RKO (cell line): ENCODE results near the gene AFF2.

Experiments
- DNase-seq: peaks from one replicate; pipeline ENCODE4 v3.0.0-alpha.2; 2016; ENCODE audit warnings: low spot score

The AFF2 gene

GRCh38 chrX:148536961-148537360 lies 36.5 kb downstream of the AFF2 start:
- no peak for DNase-seq

DNA sequence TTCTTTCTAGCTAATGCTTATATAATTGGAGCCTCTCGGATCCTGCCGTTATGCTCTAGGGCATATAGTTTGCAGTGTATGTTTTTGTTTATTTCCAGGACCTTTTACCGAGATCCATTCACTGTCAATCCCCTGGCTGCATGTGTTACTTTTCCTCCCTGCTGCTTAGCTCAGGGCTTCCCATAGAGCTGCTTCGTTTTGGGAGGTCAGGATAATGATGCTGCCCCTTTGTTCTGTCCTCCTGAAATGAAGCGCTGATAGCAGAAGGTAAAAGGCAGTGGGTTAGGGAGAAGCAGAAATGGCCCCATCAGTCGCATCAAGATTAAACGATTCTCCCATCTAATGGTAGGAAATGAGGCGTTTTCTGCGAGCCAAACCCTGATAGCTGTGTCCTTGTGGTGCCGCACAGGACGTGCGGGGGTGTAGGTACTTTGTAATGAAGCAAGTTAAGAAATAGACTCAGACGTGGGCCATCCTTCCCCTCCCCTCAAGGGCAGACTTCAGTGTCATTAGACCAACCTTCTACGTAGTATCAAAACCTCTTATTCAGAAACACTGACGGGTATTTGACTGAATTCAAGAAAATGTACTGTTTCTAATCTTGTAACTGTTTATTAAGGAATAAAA lies 37.3 kb downstream of the AFF2 start:
- DNase-seq = no peak

DNA sequence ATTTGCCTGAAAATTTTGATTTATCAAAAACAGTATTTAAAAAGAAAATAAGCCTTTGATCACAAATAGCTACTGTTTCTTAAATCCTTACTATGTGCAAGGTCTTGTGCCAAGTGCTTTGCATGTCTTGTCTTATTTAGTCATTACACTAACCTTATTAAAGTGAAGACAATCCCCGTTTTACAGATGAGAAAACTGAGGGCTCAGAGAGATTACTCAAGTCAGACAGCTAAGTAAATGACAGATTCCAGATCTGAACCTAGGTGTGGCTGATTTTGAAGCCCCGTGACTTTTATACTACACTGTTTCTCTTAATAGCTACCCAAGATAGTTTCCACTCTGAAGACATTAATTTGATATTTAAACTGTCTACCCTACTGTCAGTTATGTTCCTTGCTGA lies 38.2 kb downstream of the AFF2 start:
- DNase-seq = no peak

- DNase-seq = no peak
Measured at GRCh38 chrX:148540114-148540513, 39.7 kb downstream of the AFF2 start.

GRCh38 chrX:148540671-148541583 lies 40.5 kb downstream of the AFF2 start:
- DNase-seq = no peak

- no peak for DNase-seq
Measured at GRCh38 chrX:148541584-148541940, 41.1 kb downstream of the AFF2 start.

DNA sequence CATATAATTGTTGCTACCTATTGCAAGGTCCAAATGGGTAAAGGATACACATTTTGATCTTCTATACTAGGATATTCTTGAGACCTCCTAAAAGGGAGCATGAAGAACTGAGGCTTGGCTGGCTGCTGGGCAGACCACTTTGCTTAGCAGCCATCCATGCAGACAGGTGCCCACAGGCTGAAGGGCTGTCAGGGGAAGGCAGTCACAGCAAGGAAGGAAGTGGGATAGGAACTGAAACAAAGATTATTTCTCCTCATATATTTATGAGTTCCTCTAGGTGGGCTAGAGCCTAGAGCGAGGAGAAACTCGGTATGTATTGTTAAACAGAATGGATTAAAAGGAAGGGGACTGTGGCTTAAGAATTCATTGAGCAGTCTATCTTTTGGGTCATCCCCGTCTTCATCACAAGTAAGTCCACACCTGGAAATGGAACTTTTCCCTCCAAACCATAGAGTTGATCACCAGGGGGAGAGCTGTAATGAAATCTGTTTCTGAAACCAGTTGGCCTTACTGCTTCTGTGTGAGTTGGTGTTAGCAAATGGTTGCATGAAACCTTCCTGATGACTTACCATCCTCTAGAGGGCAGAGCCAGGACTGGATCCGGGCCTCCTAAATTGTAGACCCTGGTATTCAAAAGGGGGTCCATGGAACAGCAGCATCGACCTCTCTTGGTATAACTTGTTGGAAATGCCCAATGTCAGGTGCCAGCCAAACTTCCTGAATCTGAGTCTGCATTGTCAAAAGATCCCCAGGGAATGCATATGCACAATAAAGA lies 42.3 kb downstream of the AFF2 start:
- no peak for DNase-seq

DNA sequence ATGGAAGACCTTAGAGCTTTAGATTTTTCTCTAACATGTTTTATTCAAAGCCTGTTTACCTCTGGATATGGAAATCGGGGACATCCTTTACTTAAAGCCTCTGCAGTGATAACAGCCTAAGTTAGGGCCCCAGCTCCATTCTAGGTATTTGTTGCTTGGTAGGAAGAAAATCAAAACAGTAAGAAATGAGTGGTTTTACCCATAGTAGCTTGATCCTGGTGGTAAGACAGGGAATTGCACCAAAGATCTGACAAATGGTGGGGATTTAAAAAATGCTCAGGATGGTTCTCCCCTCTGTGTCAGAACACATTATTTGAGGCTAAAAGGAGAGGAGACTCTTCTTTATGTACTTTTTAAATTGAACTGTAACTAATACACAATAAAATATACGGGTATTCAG lies 52.4 kb downstream of the AFF2 start:
- peak; percentile 3 for DNase-seq

DNA sequence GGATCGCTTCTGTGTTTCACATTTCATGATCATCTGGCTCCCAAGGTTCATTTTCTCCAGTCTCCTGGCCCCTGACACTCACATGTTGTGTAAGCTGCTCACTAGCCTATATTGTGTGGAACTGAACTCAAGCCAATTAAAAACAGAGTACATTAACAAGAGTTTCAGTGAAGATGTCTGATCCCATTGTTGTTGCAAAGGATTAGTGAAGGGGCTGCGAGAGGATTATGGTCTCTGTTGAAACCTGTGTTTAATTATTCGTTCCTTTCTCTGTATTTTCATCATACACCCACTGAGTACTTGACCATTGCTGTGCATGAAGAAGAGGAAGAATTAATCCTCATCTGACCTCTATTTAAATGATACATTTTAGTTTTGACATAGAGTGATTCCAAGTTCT lies 54.7 kb downstream of the AFF2 start:
- no peak for DNase-seq

GRCh38 chrX:148555571-148556243 lies 55.3 kb downstream of the AFF2 start:
- DNase-seq = no peak

GRCh38 chrX:148556498-148556897 lies 56.1 kb downstream of the AFF2 start:
- DNase-seq = no peak

GRCh38 chrX:148562846-148563245 lies 62.4 kb downstream of the AFF2 start:
- DNase-seq = no peak

DNA sequence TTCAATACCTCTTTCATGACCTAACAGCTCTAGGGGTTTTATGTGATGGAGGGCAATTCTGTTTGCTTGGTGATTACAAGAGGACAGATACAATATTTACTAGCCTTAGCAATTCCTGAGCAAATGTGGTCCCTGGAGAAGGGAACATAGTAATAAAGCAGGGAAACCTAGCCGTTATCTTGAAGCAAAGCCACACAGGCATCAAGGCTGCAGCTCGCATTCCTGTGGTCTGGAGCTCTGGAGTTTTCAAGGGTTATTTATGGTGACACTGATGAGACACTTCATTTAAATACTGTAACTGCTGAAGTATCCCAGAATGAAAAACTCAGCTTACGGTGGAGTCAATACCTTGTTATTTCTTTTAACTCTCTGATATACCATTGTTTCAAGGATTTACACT lies 66.8 kb downstream of the AFF2 start:
- DNase-seq = no peak

GRCh38 chrX:148567779-148568178 lies 67.4 kb downstream of the AFF2 start:
- DNase-seq = no peak

- no peak for DNase-seq
Measured at GRCh38 chrX:148568763-148569162, 68.3 kb downstream of the AFF2 start.

GRCh38 chrX:148572337-148572736 lies 71.9 kb downstream of the AFF2 start:
- no peak for DNase-seq

GRCh38 chrX:148573119-148573518 lies 72.7 kb downstream of the AFF2 start:
- no peak for DNase-seq

GRCh38 chrX:148574237-148574973 lies 74.0 kb downstream of the AFF2 start:
- no peak for DNase-seq

GRCh38 chrX:148576396-148576795 lies 76.0 kb downstream of the AFF2 start:
- no peak for DNase-seq

DNA sequence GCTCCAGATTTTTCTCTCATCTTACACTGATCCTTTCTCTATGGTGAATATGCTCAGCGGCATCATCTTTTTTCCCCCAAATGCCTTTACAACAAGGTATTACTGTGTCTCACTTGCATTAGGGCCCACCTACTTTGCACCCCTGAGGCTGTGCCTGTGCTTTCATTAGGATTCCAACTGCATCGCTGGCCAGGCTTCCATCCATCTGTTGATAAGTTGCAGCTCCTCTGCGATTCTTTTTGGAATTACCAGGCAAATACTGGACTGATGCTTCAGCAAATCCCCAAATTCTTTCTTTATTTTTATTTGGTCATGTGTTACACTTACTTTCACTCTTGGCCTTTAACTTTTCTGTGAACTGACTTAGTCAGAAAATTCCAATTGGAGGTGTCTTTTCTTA lies 77.3 kb downstream of the AFF2 start:
- no peak for DNase-seq

GRCh38 chrX:148580016-148580415 lies 79.6 kb downstream of the AFF2 start:
- no peak for DNase-seq

- DNase-seq = no peak
Measured at GRCh38 chrX:148582353-148582752, 81.9 kb downstream of the AFF2 start.
